GM19099 (cell line): ENCODE data around the gene FOXD3.

Experiments used
- POLR2A ChIP-seq: IDR thresholded peaks from 3 replicates; pipeline ENCODE4 v1.6.1; 2011; ENCODE audit warnings: low read depth; ENCODE audit not compliant: insufficient read length; ENCODE audit errors: extremely low read depth

The FOXD3 gene

DNA sequence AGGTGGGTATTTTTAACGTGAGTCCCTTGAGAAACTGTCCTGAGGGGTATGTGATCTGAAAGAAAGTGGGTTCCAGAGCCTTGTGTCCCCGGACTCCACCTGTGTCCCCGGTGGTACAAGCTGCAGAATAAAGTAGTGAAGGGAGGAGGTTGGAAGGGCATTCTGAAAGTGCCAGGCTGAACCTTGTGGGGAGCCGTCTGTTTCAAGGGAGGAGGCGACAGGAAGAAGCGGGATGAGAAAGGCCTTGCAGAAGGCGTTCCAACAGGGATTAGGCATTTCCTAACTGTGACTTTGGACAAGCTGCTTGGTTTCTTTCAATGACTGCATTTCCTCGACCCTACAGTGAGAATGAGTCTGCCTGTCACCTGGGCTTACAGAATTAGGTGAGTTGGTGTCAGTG lies 5.8 kb downstream of the FOXD3 start:
- no peak for TF ChIP-seq POLR2A

DNA sequence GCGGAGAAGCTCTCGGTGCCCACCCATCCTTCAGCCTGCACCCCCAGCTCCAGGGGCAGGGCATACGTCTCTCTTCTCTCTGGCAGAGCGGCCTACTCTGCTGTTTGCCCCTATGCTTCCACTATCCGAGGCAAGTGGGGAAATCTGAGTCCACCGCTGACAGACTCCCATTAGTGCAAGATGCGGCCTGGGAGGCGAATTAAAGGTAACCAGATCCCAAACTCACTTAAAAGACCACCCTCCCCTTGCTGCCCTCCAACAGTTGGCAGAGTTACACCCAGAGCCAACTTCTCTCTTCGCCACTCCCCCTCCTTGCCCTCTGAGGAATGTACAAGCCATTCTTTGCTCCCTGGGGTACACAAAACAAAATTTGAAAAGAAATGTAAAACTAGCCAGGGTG lies 6.4 kb downstream of the FOXD3 start:
- no peak for TF ChIP-seq POLR2A

DNA sequence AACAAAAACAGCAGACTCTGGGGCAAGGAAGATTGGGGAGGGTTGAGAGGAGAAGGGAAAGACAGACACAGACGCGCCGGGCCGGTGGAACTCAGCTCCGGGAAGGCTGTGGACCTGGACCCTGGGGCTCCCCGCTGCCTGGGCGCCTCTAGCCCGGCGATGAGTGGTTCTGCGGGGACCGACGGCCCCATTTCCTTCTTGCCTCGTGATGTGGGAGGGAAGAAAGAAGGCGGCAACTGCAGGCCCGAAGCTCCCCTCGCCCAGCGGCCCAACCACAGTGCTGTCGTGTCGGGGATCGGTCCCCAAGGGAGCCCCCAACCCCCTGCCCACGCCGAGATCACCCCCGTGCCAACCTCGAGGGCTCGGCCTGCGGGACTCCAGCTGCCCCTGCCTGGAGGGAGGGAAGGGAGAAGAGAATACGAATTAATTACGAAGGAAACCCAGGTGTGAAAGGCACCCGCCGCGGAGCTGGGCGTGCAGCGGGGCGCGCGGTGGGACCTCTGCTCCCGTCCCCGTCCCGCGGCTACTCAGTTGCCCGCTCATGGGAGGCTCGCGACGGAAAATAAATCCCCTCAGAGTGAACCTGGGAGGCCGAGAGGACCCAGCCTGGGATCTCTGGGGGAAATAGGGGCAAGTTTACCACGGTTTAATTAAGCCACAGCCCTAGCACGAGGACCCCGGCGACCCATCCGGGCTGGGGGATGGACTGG lies 7.4 kb downstream of the FOXD3 start:
- TF ChIP-seq POLR2A, result no peak

DNA sequence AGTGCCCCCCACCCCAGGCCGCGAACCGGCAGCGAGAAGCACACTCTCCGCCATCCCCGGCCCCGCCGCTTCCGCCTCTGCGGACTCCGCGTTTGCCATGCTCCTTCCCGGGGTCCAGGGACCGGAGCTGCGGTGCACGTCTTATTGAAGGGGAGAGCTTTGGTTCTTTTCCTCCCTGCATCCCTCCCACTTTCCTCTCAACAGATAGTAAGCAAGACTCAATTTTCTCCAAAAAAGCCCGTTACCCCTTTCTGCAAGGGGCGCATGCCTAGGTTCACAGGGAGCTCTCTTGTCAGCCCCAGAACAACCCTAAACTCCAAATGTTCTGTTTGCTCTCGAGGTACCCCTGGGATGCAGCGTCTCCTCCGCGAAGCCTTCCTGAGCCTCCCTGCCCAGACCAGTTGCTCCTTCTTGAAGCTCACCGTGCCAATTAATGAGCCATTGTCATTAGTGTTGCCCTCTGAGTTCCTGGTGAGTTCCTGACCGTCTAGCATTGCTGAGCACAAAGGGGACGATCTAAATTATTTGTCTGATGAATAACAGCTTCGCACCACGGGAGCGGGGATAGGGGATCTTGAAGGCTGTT lies 8.1 kb downstream of the FOXD3 start:
- TF ChIP-seq POLR2A, result no peak

DNA sequence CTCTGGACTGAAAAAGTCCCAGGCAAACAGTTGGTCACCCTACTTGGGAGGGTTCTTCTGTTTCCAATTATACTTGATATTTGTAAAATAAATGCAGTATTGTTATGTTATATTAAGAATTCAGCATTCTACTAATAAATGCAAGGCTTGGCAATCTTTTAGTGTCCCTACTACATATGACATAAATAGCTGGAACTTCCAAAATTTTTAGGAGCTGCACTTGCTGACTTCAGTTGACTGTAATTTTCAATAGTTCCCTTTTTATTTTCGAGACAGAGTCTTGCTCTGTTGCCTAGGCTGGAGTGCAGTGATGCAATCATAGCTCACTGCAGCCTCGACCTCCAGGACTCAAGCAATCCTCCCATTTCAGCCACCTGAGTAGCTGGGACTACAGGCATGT lies 20.0 kb downstream of the FOXD3 start:
- TF ChIP-seq POLR2A, result no peak

DNA sequence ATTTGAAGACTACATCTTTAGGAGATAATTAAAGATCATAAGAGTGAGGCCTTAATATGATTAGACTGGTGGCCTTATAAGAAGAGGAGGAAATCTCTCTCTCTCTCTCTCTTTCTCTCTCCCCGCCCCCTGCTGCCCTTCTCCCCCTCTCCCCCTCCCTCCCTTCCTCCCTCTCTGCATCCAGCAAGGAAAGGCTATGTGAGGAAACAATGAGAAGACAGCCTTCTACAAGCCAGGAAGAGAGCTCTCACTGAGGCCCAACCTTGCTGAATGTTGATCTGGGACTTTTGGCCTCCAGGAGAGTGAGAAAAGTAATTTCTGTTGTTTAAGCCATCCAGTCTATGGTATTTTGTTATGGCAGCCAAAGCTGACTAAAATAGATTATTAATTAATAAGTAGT lies 21.6 kb downstream of the FOXD3 start:
- TF ChIP-seq POLR2A, result no peak

DNA sequence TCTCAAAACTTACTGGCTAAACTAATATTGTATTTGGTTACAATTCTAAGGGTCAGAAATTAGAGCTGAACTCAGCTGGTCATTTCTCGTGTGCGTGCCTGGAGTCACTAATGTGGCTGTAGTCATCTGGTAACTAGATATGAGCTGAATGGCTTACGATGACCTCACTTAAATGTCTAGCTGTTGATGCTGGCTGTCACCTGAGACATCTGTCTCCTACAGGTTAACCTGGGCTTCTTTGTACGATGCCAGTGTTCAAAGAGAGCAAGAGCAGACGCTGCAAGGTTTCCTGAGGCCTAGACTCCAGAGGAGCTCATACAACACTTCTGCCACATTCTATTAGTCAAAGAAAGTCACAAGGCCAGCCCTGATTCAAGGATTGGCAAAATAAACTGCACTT lies 28.0 kb downstream of the FOXD3 start:
- no peak for TF ChIP-seq POLR2A

DNA sequence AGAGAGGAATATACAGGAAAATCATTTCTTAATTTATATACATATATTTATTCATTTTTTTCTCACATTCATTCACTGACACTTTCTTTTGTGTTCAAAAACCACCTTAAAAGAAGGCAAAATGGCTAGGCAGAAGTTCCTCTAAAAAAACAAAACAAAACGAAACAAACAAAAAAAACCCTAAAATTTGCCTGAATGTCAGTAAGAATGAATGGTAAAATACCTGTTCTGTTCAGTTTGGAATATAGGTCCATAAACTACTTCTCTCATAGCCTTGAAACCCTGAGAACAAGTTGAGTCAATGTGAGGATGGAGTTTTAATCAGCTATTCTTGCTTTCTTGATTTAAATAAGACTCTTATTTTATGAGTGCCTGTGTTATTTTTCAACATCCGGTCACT lies 30.4 kb downstream of the FOXD3 start:
- TF ChIP-seq POLR2A, result no peak

DNA sequence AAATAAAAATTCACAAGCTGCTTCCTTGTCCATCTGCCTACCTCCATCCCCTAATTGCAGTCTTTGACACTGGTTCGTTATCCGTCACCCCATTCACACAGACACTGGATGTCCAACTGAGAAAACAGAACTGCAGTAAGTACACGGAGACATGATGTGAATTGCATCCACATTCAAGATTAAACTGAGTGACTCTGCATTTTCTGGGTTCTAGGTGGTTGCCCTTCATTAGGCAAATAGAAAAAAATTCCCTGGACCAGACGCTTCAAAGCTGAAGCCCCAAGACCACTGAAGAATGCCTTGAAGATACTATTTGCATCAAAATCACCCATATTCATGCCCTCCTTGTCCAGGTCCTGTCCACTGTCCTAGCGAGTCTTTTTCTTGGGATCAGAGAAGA lies 37.2 kb downstream of the FOXD3 start:
- no peak for TF ChIP-seq POLR2A

DNA sequence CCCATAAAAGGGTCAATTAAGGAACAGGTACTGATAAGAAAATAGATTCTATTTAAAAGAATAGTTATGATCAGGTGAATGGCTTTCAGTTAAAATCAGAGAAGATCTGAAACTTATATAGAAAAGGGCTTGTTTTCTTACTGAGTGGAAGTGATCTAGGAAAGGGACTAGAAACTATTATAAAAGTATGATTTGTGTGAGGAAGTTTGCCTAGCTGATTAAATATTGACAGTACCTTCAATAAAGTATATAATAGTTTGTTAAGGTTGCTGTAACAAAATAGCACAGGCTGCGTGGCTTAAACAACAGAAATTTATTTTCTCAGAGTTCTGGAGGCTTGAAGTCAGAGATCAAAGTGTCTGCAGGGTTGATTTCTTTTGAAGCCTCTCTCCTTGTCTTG lies 39.7 kb downstream of the FOXD3 start:
- TF ChIP-seq POLR2A, result no peak

DNA sequence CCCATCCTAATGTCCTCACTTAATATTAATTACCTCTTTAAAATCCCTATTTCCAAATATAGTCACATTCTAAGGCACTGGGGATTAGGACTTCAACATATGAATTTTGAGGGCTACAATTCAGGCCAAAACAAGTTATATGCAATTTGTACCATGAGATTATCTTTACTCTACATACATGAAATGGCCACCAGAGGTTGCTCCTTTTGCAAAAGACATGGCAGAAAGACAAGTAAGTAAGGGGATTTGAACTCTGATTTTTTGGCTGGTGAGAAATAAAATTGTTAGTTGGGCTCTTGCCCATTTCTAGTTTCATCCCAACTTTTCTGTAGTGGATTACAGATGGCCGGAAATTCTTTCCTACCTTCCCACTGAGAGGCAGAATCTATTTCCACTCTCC lies 40.2 kb downstream of the FOXD3 start:
- no peak for TF ChIP-seq POLR2A

DNA sequence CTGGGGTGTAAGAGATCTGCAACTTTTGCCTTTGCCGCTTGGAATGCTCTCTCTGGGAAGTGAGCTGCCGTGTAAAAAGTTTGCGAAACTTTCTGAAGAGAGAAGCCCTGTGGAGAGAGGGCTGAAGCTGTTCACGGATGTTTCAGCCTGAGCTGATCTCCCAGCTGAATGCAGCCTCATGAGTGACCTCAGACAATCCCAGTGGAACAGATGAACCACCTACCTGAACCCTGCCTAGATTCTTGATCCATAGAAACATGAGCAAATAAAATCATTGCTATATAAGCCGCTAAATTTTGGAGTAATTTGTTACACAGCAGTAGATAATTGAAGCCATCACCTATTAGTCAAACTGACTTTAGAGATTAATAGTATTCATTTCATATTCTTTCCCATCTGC lies 40.6 kb downstream of the FOXD3 start:
- no peak for TF ChIP-seq POLR2A

DNA sequence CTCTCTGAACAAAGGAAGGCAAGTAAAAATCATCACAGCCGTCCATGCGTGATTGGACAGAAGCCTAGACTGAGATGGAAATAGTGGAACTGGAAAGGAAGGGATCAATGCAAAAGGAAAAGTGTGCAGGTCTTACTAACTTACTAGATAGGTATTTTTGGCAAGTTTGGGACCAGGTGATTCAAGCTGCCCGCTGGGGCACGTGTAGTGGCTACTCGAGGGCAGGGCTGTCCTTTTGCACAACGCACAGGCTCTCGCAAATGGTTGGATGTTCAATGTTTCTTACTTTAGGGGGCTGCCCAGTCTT lies 44.5 kb downstream of the FOXD3 start:
- TF ChIP-seq POLR2A, result no peak

DNA sequence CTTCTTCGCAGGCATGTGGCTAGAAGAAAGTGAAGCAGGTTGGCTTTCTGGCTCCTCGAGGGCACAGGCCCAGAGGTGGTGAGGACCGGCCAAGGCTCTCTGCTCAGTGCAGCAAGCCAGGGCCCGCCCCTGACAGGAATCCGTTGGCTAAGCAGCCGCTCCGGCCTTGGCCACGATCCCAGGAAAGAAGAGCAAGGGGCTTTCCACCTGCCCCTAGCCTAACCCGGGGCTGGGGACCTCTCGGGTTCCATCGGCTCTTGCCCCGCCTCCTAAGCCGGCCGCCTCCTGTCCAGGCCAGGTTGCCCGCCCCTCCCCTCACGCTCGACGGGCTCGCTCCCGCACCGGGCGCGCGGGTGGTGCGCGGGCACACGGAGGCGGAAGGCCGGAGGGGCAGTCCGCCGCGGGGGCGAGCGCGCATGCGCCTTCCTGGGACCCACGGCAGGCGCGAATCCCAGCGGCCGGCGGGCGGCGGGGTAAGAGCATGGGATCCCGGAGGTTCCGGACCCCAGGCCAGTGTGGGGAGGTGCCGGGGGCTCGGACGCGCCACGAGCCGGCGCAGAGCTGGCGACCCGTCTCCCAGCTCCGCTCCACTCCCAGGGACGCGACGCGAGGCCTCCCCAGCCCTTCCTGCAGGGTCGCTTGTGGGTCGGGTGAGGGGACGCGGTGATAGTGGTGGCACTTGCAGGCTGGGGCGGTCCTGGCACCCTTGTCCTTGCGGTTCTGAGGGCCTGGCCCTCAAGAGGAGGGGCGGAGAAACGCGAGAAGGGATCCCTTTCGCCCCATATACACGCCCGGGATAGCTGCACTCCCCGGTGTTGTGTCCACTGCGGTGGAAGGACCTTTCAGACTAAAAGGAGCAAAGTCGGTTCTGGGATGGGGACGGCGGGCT lies 45.1 kb downstream of the FOXD3 start, which contains the start of gene ALG6:
Gene ALG6, plus strand, starts transcription at position 413 of the 889 bp plus-strand sequence. CDS start 3,351 bp downstream, outside the sequence.
- peak; percentile 94 for TF ChIP-seq POLR2A

DNA sequence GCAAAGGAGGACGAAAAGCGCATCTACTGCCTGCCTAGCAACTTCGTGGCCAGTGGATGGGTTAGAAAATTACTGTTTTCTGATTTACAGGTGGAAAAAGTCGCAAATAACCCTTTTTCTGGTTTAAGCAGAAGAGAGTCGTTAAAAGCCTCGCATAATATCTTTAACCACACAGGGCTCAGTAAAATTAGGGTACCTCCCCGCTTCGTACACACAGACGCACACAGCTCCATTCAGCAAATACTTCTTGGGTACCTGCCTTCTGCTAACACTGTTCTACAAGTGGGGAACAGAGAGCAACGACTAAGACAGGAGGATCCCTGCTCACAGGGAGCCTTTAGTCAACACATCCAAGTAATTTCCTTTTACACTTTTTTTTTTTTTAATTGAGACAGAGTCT lies 45.8 kb downstream of the FOXD3 start:
- no peak for TF ChIP-seq POLR2A
